Prostate gland (tissue), 2 donors: ENCODE results near the gene WNT2.

Experiments
- POLR2A ChIP-seq: fragments of 450-650 bp; IDR thresholded peaks from one replicate; pipeline ENCODE4 v1.6.1; 2016; ENCODE audit warnings: antibody characterized with exemption, mild to moderate bottlenecking
- TF ChIP-seq, protein P1 (sequence below), 4 experiments: fragments of 200-600 bp in 2 of 4; fragments of 450-650 bp in 2 of 4; sonication (generic) in 2 of 4; IDR thresholded peaks; 1 replicate in 3 of 4; 2 replicates in 1 of 4; pipeline ENCODE4 v1.5.1; 2016 to 2019; ENCODE audit warnings: antibody characterized with exemption in 4 of 4, mild to moderate bottlenecking in 2 of 4, moderate library complexity in 2 of 4

DNA sequence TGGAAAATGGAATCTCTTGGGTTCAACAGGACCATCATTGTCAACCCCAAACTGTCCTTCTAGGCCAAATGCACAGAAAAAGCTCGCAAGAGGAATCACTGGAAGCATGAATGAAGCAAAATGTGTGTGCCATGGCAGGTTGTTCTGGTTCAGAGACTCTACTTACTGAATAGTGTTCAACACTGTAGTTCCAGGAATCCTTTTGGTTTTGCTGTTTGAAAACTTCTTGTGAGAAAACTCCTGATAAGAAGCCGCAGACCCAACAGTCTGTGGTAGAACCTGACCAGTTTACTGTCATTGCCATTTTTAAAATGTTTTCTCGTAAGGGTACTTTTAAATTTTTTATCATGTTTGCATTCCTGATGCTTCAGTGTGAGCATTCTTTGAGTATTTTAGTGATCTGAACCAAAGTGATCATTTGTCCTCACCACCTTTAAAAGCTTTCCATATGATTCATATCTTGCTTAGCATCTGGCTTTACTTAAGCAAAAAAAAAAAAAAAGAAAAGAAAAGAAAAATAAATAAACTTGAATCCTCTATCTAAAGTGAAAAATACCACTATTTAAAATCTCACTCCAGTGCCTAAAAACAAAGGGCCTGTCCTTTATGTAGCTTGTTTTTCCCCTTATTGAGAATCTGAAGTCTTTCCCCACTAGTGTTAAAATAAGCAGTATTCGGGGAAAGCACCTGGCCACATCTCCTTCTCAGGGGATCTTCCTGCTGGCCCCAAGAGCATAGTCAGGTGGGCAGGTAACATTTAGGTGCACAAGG lies 92.4 kb downstream of the WNT2 start:
- TF ChIP-seq, protein P1, sequence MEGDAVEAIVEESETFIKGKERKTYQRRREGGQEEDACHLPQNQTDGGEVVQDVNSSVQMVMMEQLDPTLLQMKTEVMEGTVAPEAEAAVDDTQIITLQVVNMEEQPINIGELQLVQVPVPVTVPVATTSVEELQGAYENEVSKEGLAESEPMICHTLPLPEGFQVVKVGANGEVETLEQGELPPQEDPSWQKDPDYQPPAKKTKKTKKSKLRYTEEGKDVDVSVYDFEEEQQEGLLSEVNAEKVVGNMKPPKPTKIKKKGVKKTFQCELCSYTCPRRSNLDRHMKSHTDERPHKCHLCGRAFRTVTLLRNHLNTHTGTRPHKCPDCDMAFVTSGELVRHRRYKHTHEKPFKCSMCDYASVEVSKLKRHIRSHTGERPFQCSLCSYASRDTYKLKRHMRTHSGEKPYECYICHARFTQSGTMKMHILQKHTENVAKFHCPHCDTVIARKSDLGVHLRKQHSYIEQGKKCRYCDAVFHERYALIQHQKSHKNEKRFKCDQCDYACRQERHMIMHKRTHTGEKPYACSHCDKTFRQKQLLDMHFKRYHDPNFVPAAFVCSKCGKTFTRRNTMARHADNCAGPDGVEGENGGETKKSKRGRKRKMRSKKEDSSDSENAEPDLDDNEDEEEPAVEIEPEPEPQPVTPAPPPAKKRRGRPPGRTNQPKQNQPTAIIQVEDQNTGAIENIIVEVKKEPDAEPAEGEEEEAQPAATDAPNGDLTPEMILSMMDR (IDR thresholded peaks at IDR 0.05), result no peak
- TF ChIP-seq POLR2A, result no peak
